ENCODE data around the gene HCRTR2.

GRCh38 chr6:55220961-55221360, 46.6 kb downstream of the HCRTR2 start:
- TF ChIP-seq POLR2AphosphoS5 (IDR thresholded peaks at IDR 0.05; ENCODE audit: borderline replicate concordance, low read depth, low read length), result no peak
- no peak for TF ChIP-seq EZH2 (IDR thresholded peaks at IDR 0.05)
